GM19463 (cell line): ENCODE measurements around the gene WNT3.

Experiments
- ATAC-seq: cut with Tn5 transposase; IDR thresholded peaks from one replicate; pipeline ENCODE4 v1.9.1; 2021; ENCODE audit warnings: mild to moderate bottlenecking, moderate library complexity; ENCODE audit not compliant: unreplicated experiment

The WNT3 gene

GRCh38 chr17:46836500-46836899 lies 18.0 kb upstream of the WNT3 start:
- ATAC-seq, result no peak

DNA sequence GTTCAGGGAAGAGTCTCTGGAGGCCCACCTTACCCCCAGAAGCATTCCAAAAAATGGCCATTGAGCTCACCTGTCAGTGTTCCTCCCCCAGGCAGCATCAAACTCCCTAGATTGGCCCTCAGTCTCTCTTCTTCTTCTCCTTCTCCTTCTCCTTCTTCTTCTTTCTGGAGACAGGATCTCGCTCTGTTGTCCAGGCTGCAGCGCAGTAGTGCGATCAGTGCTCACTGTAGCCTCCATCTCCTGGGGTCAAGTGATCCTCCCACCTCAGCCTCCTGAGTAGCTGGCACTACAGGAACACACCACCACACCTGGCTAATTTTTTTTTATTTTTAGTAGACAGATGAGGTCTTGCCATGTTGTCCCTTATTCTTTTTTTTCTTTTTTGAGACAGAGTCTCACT lies 16.4 kb upstream of the WNT3 start:
- ATAC-seq, result no peak

DNA sequence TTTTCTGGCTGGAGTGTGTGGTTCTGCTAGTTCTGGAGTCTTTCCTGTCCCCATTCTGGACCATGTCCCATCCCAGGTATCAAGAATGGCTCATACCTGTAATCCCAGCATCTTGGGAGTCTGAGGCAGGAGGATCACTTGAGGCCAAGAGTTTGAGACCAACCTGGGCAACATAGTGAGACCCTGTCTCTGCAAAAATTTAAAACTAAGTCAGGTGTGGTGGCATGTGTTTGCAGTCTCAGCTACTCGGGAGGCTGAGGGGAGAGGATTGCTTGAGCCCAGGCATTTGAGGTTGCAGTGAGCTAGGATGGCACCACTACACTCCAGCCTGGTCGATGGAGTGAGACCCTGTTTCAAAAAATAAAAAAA lies 15.3 kb upstream of the WNT3 start:
- ATAC-seq, result no peak

- ATAC-seq, result no peak
Measured at GRCh38 chr17:46832945-46833839, 14.7 kb upstream of the WNT3 start.

- ATAC-seq, result no peak
Measured at GRCh38 chr17:46832331-46832821, 13.9 kb upstream of the WNT3 start.

DNA sequence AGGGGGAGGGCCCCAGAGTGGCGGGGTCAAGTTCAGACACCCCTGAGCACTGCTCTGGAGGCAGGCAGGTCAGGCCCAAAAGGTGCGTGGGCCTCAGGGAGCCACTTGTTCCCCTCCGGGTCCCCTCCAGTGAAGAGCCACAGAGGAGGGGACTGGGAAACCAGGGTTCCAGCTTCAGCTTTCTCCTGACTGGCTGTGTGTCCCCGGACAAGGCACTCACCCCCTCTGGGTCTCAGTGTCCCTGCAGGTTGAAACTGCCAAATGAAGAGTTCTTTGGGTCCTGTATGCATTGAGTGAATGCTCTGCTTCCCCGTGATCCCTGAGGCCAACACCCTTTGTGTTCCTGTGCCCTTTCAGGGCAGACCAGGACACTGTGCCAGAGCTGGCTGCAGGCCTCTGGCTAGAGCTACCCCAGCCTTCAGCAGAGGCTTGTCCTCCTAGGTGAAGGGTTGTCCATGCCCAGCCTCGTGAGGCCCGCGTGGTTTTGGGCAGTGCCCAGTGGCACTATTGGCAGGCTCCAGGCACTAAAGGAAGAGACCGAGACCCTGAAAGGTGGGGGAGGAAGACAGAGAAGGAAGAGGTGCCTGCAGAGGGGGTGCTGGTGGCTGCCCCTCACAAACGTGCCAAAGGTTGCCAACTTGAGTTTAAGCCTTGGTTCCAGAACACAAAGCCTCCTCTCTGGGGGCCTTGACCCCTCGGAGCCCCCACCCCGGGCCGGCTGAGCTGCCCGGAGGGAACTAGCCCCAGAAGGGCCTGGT lies 13.3 kb upstream of the WNT3 start:
- no peak for ATAC-seq

- no peak for ATAC-seq
Measured at GRCh38 chr17:46827274-46827673, 8.8 kb upstream of the WNT3 start.

DNA sequence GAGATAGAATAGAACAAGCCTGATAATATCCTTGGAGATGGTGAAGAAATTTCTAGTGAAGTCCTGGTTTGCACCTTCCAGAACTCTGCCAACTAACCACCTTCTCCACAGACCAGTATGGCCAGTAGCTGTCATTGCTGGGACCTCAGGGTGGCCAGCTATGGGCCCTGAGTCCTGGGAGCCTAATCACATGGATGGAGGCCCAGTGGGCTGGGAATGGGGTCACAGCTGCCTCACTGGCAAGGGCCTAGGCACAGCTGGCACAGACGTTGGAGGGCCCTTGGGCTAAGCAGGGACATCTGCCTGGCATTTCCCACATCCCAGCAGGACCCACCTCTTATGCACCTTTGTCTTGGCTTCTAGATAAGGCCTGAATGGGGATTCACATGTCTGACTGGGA lies 7.6 kb upstream of the WNT3 start:
- no peak for ATAC-seq

DNA sequence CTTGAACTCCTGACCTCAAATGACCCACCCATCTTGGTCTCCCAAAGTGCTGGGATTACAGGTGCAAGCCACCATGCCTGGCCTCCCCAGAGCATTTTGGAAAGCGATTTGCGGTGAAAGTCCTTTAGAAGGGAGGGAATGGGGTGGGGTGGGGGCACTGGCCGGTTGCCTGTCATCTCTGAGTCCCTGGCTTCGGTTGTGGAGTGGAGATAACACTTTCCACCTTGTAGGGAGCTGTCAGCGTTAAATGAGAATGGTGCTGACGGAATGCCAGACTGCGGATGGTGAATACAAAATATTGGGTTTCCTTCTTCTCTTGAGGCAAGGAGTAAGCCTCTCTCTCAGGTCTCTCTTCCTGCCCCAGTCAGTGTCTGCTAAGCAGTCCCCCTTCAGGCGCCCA lies 5.2 kb upstream of the WNT3 start:
- ATAC-seq, result no peak

DNA sequence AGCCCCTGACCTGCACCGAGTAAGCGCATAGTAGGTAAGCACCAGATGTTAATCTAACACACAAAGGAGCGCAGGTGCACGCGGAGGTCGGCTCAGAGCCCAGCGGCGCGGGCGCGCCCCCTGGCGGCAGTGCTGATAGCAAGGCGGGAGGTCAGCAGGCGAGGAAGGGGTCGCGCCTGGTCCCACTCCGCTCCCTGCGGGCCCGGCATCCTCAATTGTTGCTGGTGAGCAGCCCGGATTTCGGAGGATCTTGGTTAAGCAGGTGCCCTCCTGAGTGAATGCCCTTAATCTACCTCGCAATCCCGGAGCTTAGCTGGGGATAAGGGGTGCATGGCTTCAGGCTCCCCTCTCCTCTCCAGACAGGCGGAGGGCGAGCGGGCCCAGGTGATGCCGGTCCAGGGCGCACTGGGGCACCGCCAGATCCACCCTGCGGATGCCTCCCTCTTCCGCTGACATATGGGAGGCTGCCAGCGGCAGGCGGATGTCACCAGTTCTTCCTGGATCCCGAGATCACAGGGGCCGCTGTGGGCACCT lies 4.0 kb upstream of the WNT3 start:
- no peak for ATAC-seq

DNA sequence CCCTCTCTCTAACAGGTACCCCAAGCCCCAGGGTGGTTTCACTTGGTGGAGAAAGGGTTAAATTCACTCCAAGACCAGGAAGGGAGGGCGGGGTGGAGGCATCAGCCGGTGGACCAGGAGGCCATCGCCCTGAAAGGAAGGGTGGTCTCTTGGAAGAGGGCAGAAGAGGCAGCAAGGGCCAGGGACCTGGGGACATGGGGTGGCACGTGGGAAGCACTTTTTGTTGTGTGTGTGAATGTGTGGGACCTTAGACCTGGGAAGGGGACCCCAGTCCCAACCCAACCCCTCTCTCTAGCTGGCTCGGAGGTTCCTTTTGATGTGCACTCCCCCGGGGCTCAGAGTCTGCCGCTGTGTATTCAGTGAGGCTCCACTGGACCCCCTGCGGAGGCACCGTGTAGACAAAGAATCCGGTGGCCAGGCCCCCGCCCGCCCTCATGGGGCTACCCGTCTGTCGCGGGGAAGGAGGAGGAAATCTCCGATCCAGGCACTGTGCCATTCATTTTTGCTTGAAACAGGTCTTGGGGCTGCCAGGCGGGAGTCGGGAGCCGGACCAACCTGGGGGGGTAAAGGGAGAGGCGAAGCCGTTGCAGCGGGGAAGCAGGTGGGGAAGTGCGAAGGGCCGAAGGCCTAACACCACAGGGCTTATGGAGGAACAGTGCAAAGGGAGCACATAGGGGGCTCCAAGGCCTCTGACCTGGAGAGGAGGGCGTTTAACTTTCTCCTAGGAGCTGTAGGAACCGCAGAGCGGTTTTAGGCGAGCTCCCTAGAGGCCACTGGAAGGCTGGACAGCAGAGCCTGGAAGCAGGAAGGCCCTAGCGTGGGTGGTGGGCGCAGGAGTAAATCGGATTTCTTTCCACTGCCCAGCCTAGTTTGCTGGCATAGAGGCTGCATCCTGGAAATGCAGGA lies 3.2 kb upstream of the WNT3 start:
- ATAC-seq, result no peak

- no peak for ATAC-seq
Measured at GRCh38 chr17:46820592-46821450, 2.3 kb upstream of the WNT3 start.

- ATAC-seq, result no peak
Measured at GRCh38 chr17:46819906-46820351, 1.4 kb upstream of the WNT3 start.

DNA sequence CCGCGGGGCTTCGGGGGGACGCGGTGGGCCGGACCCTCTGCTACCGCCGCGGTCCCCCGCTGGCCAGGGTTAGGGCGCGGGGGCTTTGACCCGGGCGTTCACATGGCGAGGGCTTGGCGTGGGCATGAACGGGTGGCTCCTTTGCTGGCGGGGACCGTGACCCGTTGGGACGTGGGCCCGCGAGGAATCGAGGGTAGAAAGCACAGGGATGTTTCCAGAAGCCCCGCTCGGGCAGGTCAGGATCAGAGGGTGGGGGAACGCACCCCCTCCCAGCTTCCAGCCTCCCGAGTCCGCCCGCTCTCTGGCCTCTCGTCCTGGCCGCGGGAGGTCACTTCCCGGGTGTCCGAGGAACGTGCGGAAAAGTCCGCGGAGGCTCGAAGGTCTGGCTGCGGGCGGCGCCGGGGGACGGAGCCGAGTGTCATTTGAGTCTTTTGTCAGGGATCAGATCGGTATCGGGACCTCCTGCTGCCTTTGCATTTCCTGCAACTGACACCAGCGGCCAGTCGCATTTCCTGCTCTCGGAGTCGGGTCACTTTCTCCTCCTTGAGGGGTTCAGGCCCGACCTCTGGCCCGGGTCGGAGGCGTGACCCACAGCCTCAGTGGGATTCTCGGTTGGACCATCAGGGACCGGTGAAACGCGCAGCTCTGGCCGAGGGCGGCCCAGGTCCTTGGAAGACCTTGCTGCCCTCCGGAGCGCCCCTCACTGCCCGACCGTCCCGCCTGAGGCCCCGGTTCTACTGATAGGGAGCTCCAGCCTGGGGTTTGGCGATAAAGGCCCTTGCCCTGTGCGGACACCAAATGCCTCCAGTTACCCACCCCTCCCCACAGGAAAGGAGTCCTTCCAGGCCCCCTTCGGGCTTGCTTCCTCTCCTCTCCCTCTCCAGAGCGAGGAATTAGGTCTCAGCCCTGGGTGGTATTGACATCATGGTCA lies 702 bp upstream of the WNT3 start:
- no peak for ATAC-seq

- ATAC-seq, result no peak
Measured at GRCh38 chr17:46817901-46818209, 637 bp downstream of the WNT3 start.

GRCh38 chr17:46817151-46817900 lies 1.2 kb downstream of the WNT3 start:
- ATAC-seq, result no peak

- ATAC-seq, result no peak
Measured at GRCh38 chr17:46815474-46816353, 2.8 kb downstream of the WNT3 start.
